IMR-90 (cell line): ENCODE results near the gene BCAS1. TPM values are rescaled to one million over a fixed set of nuclear protein-coding genes. Genes with fewer than 3 reads are reported as not detected.

Source experiments
- ATAC-seq: fragments of 200-7000 bp; cut with Tn5 transposase; 2 replicates; pipeline ENCODE4 v1.9.1; 2020; ENCODE audit warnings: low read depth, mild to moderate bottlenecking, moderate library complexity
- BruUV-seq: library from RNA; stranded (reverse); fragments of 400-500 nt; replicated peaks from 2 replicates; lab custom pipeline; 2021; lab: Mats Ljungman, UMichigan
- CTCF ChIA-PET: fragments of 300-600 bp; formaldehyde crosslinking; extraction: SDS; loops from one replicate; lab custom pipeline; 2021; ENCODE audit warnings: antibody characterized with exemption; lab: Yijun Ruan, JAX
- POLR2A ChIA-PET: fragments of 300-600 bp; sonication (Branson Sonifier 250); formaldehyde crosslinking; loops from one replicate; lab custom pipeline; 2022; ENCODE audit warnings: antibody characterized with exemption; ENCODE audit not compliant: unreplicated experiment; lab: Charles Lee
- DNase-seq: peaks from one replicate; pipeline ENCODE4 v3.0.0; 2013
- H2AFZ ChIP-seq: replicated peaks from 2 replicates; pipeline ENCODE3; 2013; ENCODE audit warnings: low read length, mild to moderate bottlenecking; ENCODE audit not compliant: poor library complexity
- H2AK5ac ChIP-seq: 2 replicates; pipeline ENCODE4 v1.6.1; 2013; ENCODE audit warnings: low read depth, low read length, inconsistent platforms
- H2AK9ac ChIP-seq: replicated peaks from 2 replicates; pipeline ENCODE3; 2013; ENCODE audit warnings: mild to moderate bottlenecking, low read depth, low read length, moderate library complexity; ENCODE audit not compliant: poor library complexity
- H2BK120ac ChIP-seq: 2 replicates; pipeline ENCODE4 v1.6.1; 2013; ENCODE audit warnings: low read depth, low read length, inconsistent platforms
- H2BK15ac ChIP-seq: 3 replicates; pipeline ENCODE4 v1.6.1; 2013; ENCODE audit warnings: low read depth, low read length, inconsistent platforms
- H2BK20ac ChIP-seq: 2 replicates; pipeline ENCODE4 v1.6.1; 2013; ENCODE audit warnings: low read depth, mild to moderate bottlenecking, inconsistent platforms, low read length, moderate library complexity
- H2BK5ac ChIP-seq: 2 replicates; pipeline ENCODE4 v1.6.1; 2013; ENCODE audit warnings: mild to moderate bottlenecking, low read depth, low read length, inconsistent platforms; ENCODE audit not compliant: poor library complexity, severe bottlenecking
- H3K14ac ChIP-seq: replicated peaks from 2 replicates; pipeline ENCODE4 v1.6.1; 2013; ENCODE audit warnings: low read depth, low read length, inconsistent platforms
- H3K18ac ChIP-seq: 2 replicates; pipeline ENCODE4 v1.6.1; 2013; ENCODE audit warnings: low read depth, low read length, control low read depth
- H3K23ac ChIP-seq: 2 replicates; pipeline ENCODE4 v1.6.1; 2013; ENCODE audit warnings: low read depth, low read length, inconsistent platforms
- H3K27ac ChIP-seq: 2 replicates; pipeline ENCODE4 v1.5.1; 2013; ENCODE audit warnings: mild to moderate bottlenecking, control low read depth, low read length; ENCODE audit not compliant: insufficient read depth
- H3K27me3 ChIP-seq: 2 replicates; pipeline ENCODE4 v1.6.1; 2013; ENCODE audit warnings: low read length; ENCODE audit not compliant: control insufficient read depth, insufficient read depth
- H3K36me3 ChIP-seq: 2 replicates; pipeline ENCODE4 v1.6.1; 2013; ENCODE audit warnings: low read length, mixed read lengths; ENCODE audit not compliant: control insufficient read depth, insufficient read depth
- H3K4ac ChIP-seq: 2 replicates; pipeline ENCODE4 v1.6.1; 2013; ENCODE audit warnings: low read depth, low read length, inconsistent platforms
- H3K4me1 ChIP-seq: 2 replicates; pipeline ENCODE4 v1.6.1; 2013; ENCODE audit warnings: low read length, mixed read lengths; ENCODE audit not compliant: control insufficient read depth, insufficient read depth
- H3K4me2 ChIP-seq: 2 replicates; pipeline ENCODE4 v1.6.1; 2013; ENCODE audit warnings: low read depth, mild to moderate bottlenecking, control low read depth, low read length, moderate library complexity
- H3K4me3 ChIP-seq: 2 replicates; pipeline ENCODE4 v1.5.1; 2013; ENCODE audit warnings: low read depth, mild to moderate bottlenecking, control low read depth, low read length, moderate library complexity; ENCODE audit not compliant: insufficient read depth
- H3K56ac ChIP-seq: 2 replicates; pipeline ENCODE4 v1.6.1; 2013; ENCODE audit warnings: low read length, inconsistent platforms; ENCODE audit not compliant: insufficient read depth; ENCODE audit errors: extremely low read depth
- H3K79me1 ChIP-seq, 2 experiments: 2 replicates each; pipeline ENCODE4 v1.6.1; 2013; ENCODE audit warnings: low read length in 2 of 2, inconsistent platforms in 1 of 2, low read depth in 1 of 2
- H3K9ac ChIP-seq: 2 replicates; pipeline ENCODE4 v1.6.1; 2013; ENCODE audit warnings: low read depth, low read length, control low read depth
- H3K9me1 ChIP-seq: 2 replicates; pipeline ENCODE4 v1.6.1; 2013; ENCODE audit warnings: low read length, inconsistent platforms; ENCODE audit not compliant: insufficient read depth
- H3K9me3 ChIP-seq: 2 replicates; pipeline ENCODE4 v1.6.1; 2013; ENCODE audit warnings: low read length; ENCODE audit not compliant: control insufficient read depth, insufficient read depth
- H4K20me1 ChIP-seq: 2 replicates; pipeline ENCODE4 v1.6.1; 2013; ENCODE audit warnings: low read length, inconsistent platforms; ENCODE audit not compliant: insufficient read depth
- H4K5ac ChIP-seq: 2 replicates; pipeline ENCODE4 v1.6.1; 2013; ENCODE audit warnings: mild to moderate bottlenecking, low read depth, low read length, control low read depth
- H4K8ac ChIP-seq, 2 experiments: 2 replicates each; pipeline ENCODE4 v1.6.1; 2013; ENCODE audit warnings: low read depth in 2 of 2, low read length in 2 of 2, control low read depth in 1 of 2, inconsistent platforms in 1 of 2
- H4K91ac ChIP-seq: 2 replicates; pipeline ENCODE4 v1.6.1; 2013; ENCODE audit warnings: low read depth, low read length, inconsistent platforms; ENCODE audit not compliant: insufficient read depth
- CHD1 ChIP-seq: IDR thresholded peaks from 2 replicates; pipeline ENCODE4 v1.6.1; 2012; ENCODE audit warnings: low read depth, low read length, improper control_type of control experiment
- ELK1 ChIP-seq: fragments of 150-350 bp; IDR thresholded peaks from 2 replicates; pipeline ENCODE4 v1.6.1; 2016; ENCODE audit warnings: low read depth, mild to moderate bottlenecking, low read length, moderate library complexity, borderline replicate concordance
- MAFK ChIP-seq: IDR thresholded peaks from 2 replicates; pipeline ENCODE4 v1.6.1; 2012; ENCODE audit warnings: low read depth, low read length, improper control_type of control experiment
- NFE2L2 ChIP-seq: fragments of 150-350 bp; IDR thresholded peaks from 2 replicates; pipeline ENCODE4 v1.6.1; 2016; ENCODE audit warnings: low read depth, mild to moderate bottlenecking, low read length
- POLR2A ChIP-seq: IDR thresholded peaks from 2 replicates; pipeline ENCODE4 v1.6.1; 2012; ENCODE audit warnings: mild to moderate bottlenecking, low read depth, low read length
- RFX5 ChIP-seq: IDR thresholded peaks from 2 replicates; pipeline ENCODE4 v1.8.0; 2012; ENCODE audit warnings: low read depth, mild to moderate bottlenecking, low read length, moderate library complexity
- USF2 ChIP-seq: fragments of 150-350 bp; IDR thresholded peaks from 2 replicates; pipeline ENCODE4 v1.6.1; 2017; ENCODE audit warnings: mild to moderate bottlenecking, antibody characterized with exemption, low read length, low read depth
- WGBS, 2 experiments: methylation state at CpG; one replicate each; pipeline versions ENCODE4 v1.1.5 to v1.1.7; 2013; ENCODE audit warnings: missing lambda C conversion rate in 2 of 2; ENCODE audit not compliant: insufficient read length in 1 of 2; ENCODE audit errors: extremely low coverage in 2 of 2; 5-methylcytosine and 5-hydroxymethylcytosine counted together
- dilution Hi-C: fragments of 300-500 bp; cut with HindIII; formaldehyde crosslinking; loops from one replicate; pipeline ENCODE4 v1.14.3; 2018; ENCODE audit warnings: low sequenced_read_pairs; ENCODE audit not compliant: unreplicated experiment
- in situ Hi-C: fragments of 300-500 bp; cut with MboI; formaldehyde crosslinking; loops from 3 replicates; pipeline ENCODE4 v1.14.3; 2019; ENCODE audit warnings: low sequenced_read_pairs, inconsistent platforms, mixed read lengths
- intact Hi-C: fragments of 100-400 bp; cut with micrococcal nuclease; formaldehyde crosslinking; loops from 2 replicates; pipeline ENCODE4 v1.10.0; 2022
- polyA plus RNA-seq, 3 experiments: library from polyadenylated mRNA; depleted of rRNA; stranded (reverse); fragments of >200 nt; gene quantifications; 2 replicates each; pipeline ENCODE4 v1.2.3, GENCODE V29; 2012; ENCODE audit warnings: low replicate concordance in 1 of 3
- total RNA-seq: library from RNA; depleted of rRNA; stranded (reverse); fragments of >200 nt; gene quantifications from 2 replicates; pipeline ENCODE4 v1.2.3, GENCODE V29; 2012
- TF ChIP-seq, protein P1 (sequence below): conservative IDR thresholded peaks from 2 replicates; pipeline ENCODE4 v1.5.1; 2012; ENCODE audit warnings: mild to moderate bottlenecking, low read depth, low read length, improper control_type of control experiment

BCAS1 gene
- total and polyA plus RNA-seq, 2 of the 4 experiments (the other 2 are of a cell fraction), result under 0.01 TPM; not detected in 1

DNA sequence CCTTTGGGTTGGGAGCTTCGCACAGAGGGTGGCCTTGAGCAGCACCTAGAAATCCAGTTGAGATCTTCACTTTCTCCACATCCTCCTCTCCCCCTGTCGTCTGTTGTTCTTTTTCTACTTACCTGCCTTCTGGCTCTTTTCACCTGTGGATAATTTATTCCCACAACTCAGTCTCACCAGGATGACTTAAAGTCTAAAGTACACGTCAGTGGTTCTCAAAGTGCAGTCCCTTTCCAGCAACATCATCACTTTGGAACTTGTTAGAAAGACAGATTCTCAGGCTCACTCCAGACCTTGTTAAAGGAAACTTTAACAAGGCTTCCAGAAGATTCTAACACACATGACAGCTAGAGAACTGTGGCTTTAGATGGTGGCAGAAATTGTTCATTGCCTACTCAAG, 27.7 kb upstream of the BCAS1 start:
- ChIA-PET POLR2A (no interaction called here), CTCF (interaction anchor here (0.6 to 3.3 kb wide), 6 partner anchors 12 to 117 kb away, joined by 3 to 31 read pairs (median 4); no protein-coding TSS in a partner anchor)
- no peak overlapping the region for H3K4me3 ChIP-seq
- H2BK5ac ChIP-seq, result no peak overlapping the region
- DNase-seq (no peak), ATAC-seq (no peak)
- intact Hi-C loops (no loop called here), dilution Hi-C loops (loop anchor here (25.0 kb wide), 1 partner anchor 89 kb away; no protein-coding TSS in a partner anchor), in situ Hi-C loops (loop anchor here (25.0 kb wide), 1 partner anchor 111 kb away; no protein-coding TSS in a partner anchor)
- 33% methylated on average over 1 of the region's 3 CpGs; no CpG with 5 or more reads in 1 of the 2 experiments for WGBS, 2 experiments
- no peak overlapping the region for H3K18ac ChIP-seq
- no peak overlapping the region for H3K27ac ChIP-seq
- no peak overlapping the region for H2BK20ac ChIP-seq
- H2BK120ac ChIP-seq, result no peak overlapping the region
- no peak overlapping the region for H3K9ac ChIP-seq
- H3K14ac ChIP-seq, result no peak overlapping the region
- H3K4me1 ChIP-seq, result no peaks in the 10 kb centered on the region
- TF ChIP-seq MAFK (no peak), CHD1 (no peak), NFE2L2 (no peak), POLR2A (no peak), ELK1 (no peak), USF2 (no peak), RFX5 (no peak)
- TF ChIP-seq, protein P1, sequence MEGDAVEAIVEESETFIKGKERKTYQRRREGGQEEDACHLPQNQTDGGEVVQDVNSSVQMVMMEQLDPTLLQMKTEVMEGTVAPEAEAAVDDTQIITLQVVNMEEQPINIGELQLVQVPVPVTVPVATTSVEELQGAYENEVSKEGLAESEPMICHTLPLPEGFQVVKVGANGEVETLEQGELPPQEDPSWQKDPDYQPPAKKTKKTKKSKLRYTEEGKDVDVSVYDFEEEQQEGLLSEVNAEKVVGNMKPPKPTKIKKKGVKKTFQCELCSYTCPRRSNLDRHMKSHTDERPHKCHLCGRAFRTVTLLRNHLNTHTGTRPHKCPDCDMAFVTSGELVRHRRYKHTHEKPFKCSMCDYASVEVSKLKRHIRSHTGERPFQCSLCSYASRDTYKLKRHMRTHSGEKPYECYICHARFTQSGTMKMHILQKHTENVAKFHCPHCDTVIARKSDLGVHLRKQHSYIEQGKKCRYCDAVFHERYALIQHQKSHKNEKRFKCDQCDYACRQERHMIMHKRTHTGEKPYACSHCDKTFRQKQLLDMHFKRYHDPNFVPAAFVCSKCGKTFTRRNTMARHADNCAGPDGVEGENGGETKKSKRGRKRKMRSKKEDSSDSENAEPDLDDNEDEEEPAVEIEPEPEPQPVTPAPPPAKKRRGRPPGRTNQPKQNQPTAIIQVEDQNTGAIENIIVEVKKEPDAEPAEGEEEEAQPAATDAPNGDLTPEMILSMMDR, result no peak
- H3K36me3 ChIP-seq, result no peaks in the 10 kb centered on the region
- H2BK15ac ChIP-seq, result no peak overlapping the region
- H3K9me3 ChIP-seq, result no peaks in the 10 kb centered on the region
- H3K23ac ChIP-seq, result no peak overlapping the region
- no peaks in the 10 kb centered on the region for H4K20me1 ChIP-seq
- H4K8ac ChIP-seq, result no peak overlapping the region
- no peaks in the 10 kb centered on the region for H3K79me1 ChIP-seq
- no peak overlapping the region for H2AFZ ChIP-seq
- H2AK5ac ChIP-seq, result no peak overlapping the region
- peaks cover 5% of the 10 kb centered on the region; the same call in 1 of the 2 replicates for H3K27me3 ChIP-seq
- no peaks in the 10 kb centered on the region for H3K9me1 ChIP-seq
- no peak overlapping the region for H3K4me2 ChIP-seq
- H2AK9ac ChIP-seq, result no peak overlapping the region
- no peak overlapping the region for H3K56ac ChIP-seq
- H3K4ac ChIP-seq, result no peak overlapping the region
- no peak overlapping the region for H4K91ac ChIP-seq
- no peak overlapping the region for H4K5ac ChIP-seq
- no TSS peak for BruUV-seq
